GM21717 (cell line): ENCODE results near the gene PDLIM5.
"Not testable (repeated sequence)": the region's sequence is repeated elsewhere in the genome, so short reads cannot be mapped to it uniquely, and the experiment has no call there.

Experiments
- ATAC-seq: cut with Tn5 transposase; IDR thresholded peaks from one replicate; pipeline ENCODE4 v1.9.1; 2021; ENCODE audit warnings: mild to moderate bottlenecking, moderate library complexity; ENCODE audit not compliant: unreplicated experiment

Gene PDLIM5

GRCh38 chr4:94488670-94489069, 36.9 kb downstream of the PDLIM5 start:
- ATAC-seq: no peak

- ATAC-seq: no peak
Observed at GRCh38 chr4:94489098-94489497, 37.4 kb downstream of the PDLIM5 start.

GRCh38 chr4:94490437-94490836, 38.7 kb downstream of the PDLIM5 start:
- ATAC-seq: no peak

- ATAC-seq: no peak
Observed at GRCh38 chr4:94491322-94491721, 39.6 kb downstream of the PDLIM5 start.

- no peak for ATAC-seq
Observed at GRCh38 chr4:94495408-94495807, 43.7 kb downstream of the PDLIM5 start.

GRCh38 chr4:94497690-94498089, 45.9 kb downstream of the PDLIM5 start:
- ATAC-seq: no peak

GRCh38 chr4:94498502-94498901, 46.8 kb downstream of the PDLIM5 start:
- no peak for ATAC-seq

GRCh38 chr4:94500685-94501084, 48.9 kb downstream of the PDLIM5 start:
- no peak for ATAC-seq

- no peak for ATAC-seq
Observed at GRCh38 chr4:94504545-94504944, 52.8 kb downstream of the PDLIM5 start.

- ATAC-seq: no peak
Observed at GRCh38 chr4:94506822-94507221, 55.1 kb downstream of the PDLIM5 start.

GRCh38 chr4:94507281-94507680, 55.5 kb downstream of the PDLIM5 start:
- no peak for ATAC-seq

- peak; percentile 59 for ATAC-seq
Observed at GRCh38 chr4:94507708-94508107, 56.0 kb downstream of the PDLIM5 start.

GRCh38 chr4:94508296-94508695, 56.6 kb downstream of the PDLIM5 start:
- no peak for ATAC-seq

- no peak for ATAC-seq
Observed at GRCh38 chr4:94508806-94509205, 57.1 kb downstream of the PDLIM5 start.

- ATAC-seq: no peak
Observed at GRCh38 chr4:94511591-94511990, 59.8 kb downstream of the PDLIM5 start.

- not testable (repeated sequence) for ATAC-seq
Observed at GRCh38 chr4:94513532-94513931, 61.8 kb downstream of the PDLIM5 start.

- no peak for ATAC-seq
Observed at GRCh38 chr4:94515365-94515764, 63.6 kb downstream of the PDLIM5 start.

- no peak for ATAC-seq
Observed at GRCh38 chr4:94516067-94516466, 64.3 kb downstream of the PDLIM5 start.

GRCh38 chr4:94516999-94517398, 65.3 kb downstream of the PDLIM5 start:
- ATAC-seq: no peak

GRCh38 chr4:94517492-94517891, 65.8 kb downstream of the PDLIM5 start:
- no peak for ATAC-seq

- no peak for ATAC-seq
Observed at GRCh38 chr4:94519019-94519418, 67.3 kb downstream of the PDLIM5 start.

GRCh38 chr4:94519925-94520789, 68.4 kb downstream of the PDLIM5 start:
- ATAC-seq: peak; percentile 41
